B cell (primary cell): ENCODE results near the gene PRKAG2. TPM values are rescaled to one million over a fixed set of nuclear protein-coding genes. Genes with fewer than 3 reads are reported as not detected.

Experiments
- ATAC-seq: fragments of 200-7000 bp; cut with Tn5 transposase; one replicate; pipeline ENCODE4 v1.10.0; 2021; ENCODE audit warnings: low read depth, mild to moderate bottlenecking, moderate number of reproducible peaks, moderate library complexity
- CTCF ChIA-PET: fragments of 350-600 bp; sonication (Branson Sonifier 250); formaldehyde crosslinking; loops from one replicate; lab custom pipeline; 2021; ENCODE audit warnings: antibody characterized with exemption, inconsistent platforms; lab: Charles Lee
- POLR2A ChIA-PET: fragments of 350-600 bp; sonication (Branson Sonifier 250); formaldehyde crosslinking; loops from one replicate; lab custom pipeline; 2021; ENCODE audit warnings: antibody characterized with exemption; lab: Charles Lee
- DNase-seq: peaks from one replicate; pipeline ENCODE4 v3.0.0; 2013
- H2AFZ ChIP-seq: 2 replicates; pipeline ENCODE4 v1.6.1; 2012; ENCODE audit warnings: mild to moderate bottlenecking, low read depth, low read length; ENCODE audit not compliant: insufficient read depth, poor library complexity, severe bottlenecking
- H3K27ac ChIP-seq, 2 donors: 1 replicate in 1 of 2; 2 replicates in 1 of 2; pipeline ENCODE4 v1.5.1; 2012 to 2013; ENCODE audit warnings: low read length in 2 of 2, mild to moderate bottlenecking in 2 of 2, moderate library complexity in 1 of 2
- H3K27me3 ChIP-seq, 4 experiments: fragments of 200-600 bp in 1 of 4; sonication (generic) in 1 of 4; replicated peaks in 1 of 4; 1 replicate in 2 of 4; 2 replicates in 2 of 4; pipeline versions ENCODE4 v1.6.1 to v1.7.0; 2013 to 2016; ENCODE audit warnings: low read length in 3 of 4, mild to moderate bottlenecking in 2 of 4, mixed read lengths in 1 of 4, moderate library complexity in 1 of 4; ENCODE audit not compliant: insufficient read depth in 4 of 4, control insufficient read depth in 3 of 4; ENCODE audit errors: control extremely low read depth in 1 of 4
- H3K36me3 ChIP-seq, 2 experiments: replicated peaks in 1 of 2; 1 replicate in 1 of 2; 2 replicates in 1 of 2; pipeline versions ENCODE4 v1.6.1 to v1.7.1; 2013; ENCODE audit warnings: low read length in 1 of 2; ENCODE audit not compliant: insufficient read depth in 2 of 2, control insufficient read depth in 1 of 2; ENCODE audit errors: control extremely low read depth in 1 of 2, extremely low read depth in 1 of 2
- H3K4me1 ChIP-seq, 2 donors: fragments of 200-600 bp in 1 of 2; sonication (generic) in 1 of 2; 1 replicate in 1 of 2; 2 replicates in 1 of 2; pipeline versions ENCODE4 v1.5.1 to v1.6.1; 2013 to 2017; ENCODE audit warnings: low read length in 2 of 2; ENCODE audit not compliant: control insufficient read depth in 2 of 2, insufficient read depth in 2 of 2
- H3K4me2 ChIP-seq: replicated peaks from 2 replicates; pipeline ENCODE3; 2012; ENCODE audit warnings: mild to moderate bottlenecking, low read depth, low read length; ENCODE audit not compliant: poor library complexity, severe bottlenecking
- H3K4me3 ChIP-seq, 5 experiments: fragments of 200-600 bp in 1 of 5; sonication (generic) in 1 of 5; 1 replicate in 3 of 5; 2 replicates in 2 of 5; pipeline versions ENCODE4 v1.5.1 to v1.7.0; 2011 to 2016; ENCODE audit warnings: low read length in 4 of 5, mild to moderate bottlenecking in 4 of 5, low read depth in 2 of 5, control low read depth in 1 of 5, moderate library complexity in 1 of 5; ENCODE audit not compliant: insufficient read depth in 1 of 5; ENCODE audit errors: control extremely low read depth in 1 of 5, extremely low read depth in 1 of 5
- H3K79me2 ChIP-seq: fragments of 200-600 bp; sonication (generic); one replicate; pipeline ENCODE4 v1.6.0; 2016; ENCODE audit warnings: low read length; ENCODE audit not compliant: control insufficient read depth, insufficient read depth
- H3K9ac ChIP-seq: fragments of 200-600 bp; sonication (generic); 2 replicates; pipeline ENCODE4 v1.6.1; 2017; ENCODE audit warnings: mild to moderate bottlenecking, low read length, moderate library complexity
- H3K9me3 ChIP-seq, 3 donors: one replicate each; pipeline versions ENCODE4 v1.6.1 to v1.7.1; 2013; ENCODE audit warnings: low read length in 2 of 3; ENCODE audit not compliant: control insufficient read depth in 2 of 3, insufficient read depth in 1 of 3; ENCODE audit errors: control extremely low read depth in 1 of 3
- H4K20me1 ChIP-seq: 2 replicates; pipeline ENCODE4 v1.6.0; 2012; ENCODE audit warnings: mild to moderate bottlenecking, low read length; ENCODE audit not compliant: insufficient read depth, control insufficient read depth, poor library complexity, severe bottlenecking
- H3K27ac Mint-ChIP-seq: one replicate; pipeline ENCODE4 v1.8.0; 2021; ENCODE audit warnings: mixed read lengths
- H3K27me3 Mint-ChIP-seq: one replicate; pipeline ENCODE4 v1.8.0; 2021; ENCODE audit warnings: mixed read lengths
- H3K4me1 Mint-ChIP-seq: one replicate; pipeline ENCODE4 v1.8.0; 2021; ENCODE audit warnings: mixed read lengths
- H3K4me3 Mint-ChIP-seq: one replicate; pipeline ENCODE4 v1.8.0; 2021; ENCODE audit warnings: mixed read lengths
- H3K9me3 Mint-ChIP-seq: one replicate; pipeline ENCODE4 v1.8.0; 2022; ENCODE audit warnings: mixed read lengths; ENCODE audit not compliant: insufficient read depth
- CTCF ChIP-seq: fragments of 200-600 bp; IDR thresholded peaks from one replicate; pipeline ENCODE4 v1.8.0; 2022; ENCODE audit warnings: antibody characterized with exemption, mild to moderate bottlenecking
- EZH2 ChIP-seq: IDR thresholded peaks from 2 replicates; pipeline ENCODE4 v1.6.1; 2012; ENCODE audit warnings: borderline replicate concordance, low read depth, mild to moderate bottlenecking, moderate library complexity, low read length; ENCODE audit not compliant: insufficient read depth, poor library complexity, severe bottlenecking
- WGBS: methylation state at CpG from one replicate; pipeline ENCODE4 v1.1.5; 2013; ENCODE audit warnings: missing lambda C conversion rate; ENCODE audit not compliant: insufficient coverage; 5-methylcytosine and 5-hydroxymethylcytosine counted together
- intact Hi-C: fragments of 100-400 bp; cut with micrococcal nuclease; formaldehyde crosslinking; loops from one replicate; pipeline ENCODE4 v1.10.0; 2022
- polyA plus RNA-seq: library from polyadenylated mRNA; depleted of rRNA; stranded (reverse); fragments of >200 nt; gene quantifications from 2 replicates; pipeline ENCODE4 v1.2.3, GENCODE V29; 2012
- total RNA-seq, 2 donors: library from RNA; stranded (reverse); fragments of 120-200 nt in 1 of 2; gene quantifications; 1 replicate in 1 of 2; 2 replicates in 1 of 2; pipeline versions ENCODE4 v1.2.3 to v1.2.4, GENCODE V29; 2013 to 2022

PRKAG2 gene
- total and polyA plus RNA-seq, 2 donors (not counting 1 experiment from before 2014, with no cell fraction given), result 22.1 to 56.3 TPM

GRCh38 chr7:151637781-151638261, 239.1 kb downstream of the PRKAG2 start:
- Mint-ChIP-seq H3K9me3 (peaks cover 3% of the 10 kb centered on the region), H3K27me3 (no peaks in the 10 kb centered on the region), H3K4me1 (peaks cover 6% of the 10 kb centered on the region), H3K27ac (no peak overlapping the region), H3K4me3 (no peak overlapping the region)
- no peak for ATAC-seq
- DNase-seq, result no peak
- no peak for TF ChIP-seq EZH2
- no peak for TF ChIP-seq CTCF
- Histone ChIP-seq H3K36me3 (no peaks in the 10 kb centered on the region), H3K4me1 (peaks cover 3 to 5% of the 10 kb centered on the region in 2 donors), H3K79me2 (no peaks in the 10 kb centered on the region), H3K27ac (no peak overlapping the region), H3K27me3 (no peaks in the 10 kb centered on the region), H4K20me1 (no peaks in the 10 kb centered on the region), H3K4me3 (no peak overlapping the region), H3K9me3 (peaks cover 0 to 3% (median 0%) of the 10 kb centered on the region in 3 donors), H2AFZ (no peak overlapping the region), H3K9ac (no peak overlapping the region), H3K4me2 (no peak overlapping the region)
- 100% methylated on average over 4 of the region's 9 CpGs for WGBS
- ChIA-PET CTCF (no interaction called here), POLR2A (no interaction called here)
- intact Hi-C loops, result no loop called here

GRCh38 chr7:151634643-151635042, 242.3 kb downstream of the PRKAG2 start:
- peaks cover 17% of the 10 kb centered on the region for H3K4me1 Mint-ChIP-seq
- Histone ChIP-seq H3K79me2 (no peaks in the 10 kb centered on the region), H3K9ac (no peak overlapping the region), H3K4me3 (no peak overlapping the region), H3K4me2 (no peak overlapping the region), H3K27ac (no peak overlapping the region), H2AFZ (no peak overlapping the region), H4K20me1 (peaks cover 5% of the 10 kb centered on the region), H3K9me3 (peaks cover 0 to 3% (median 0%) of the 10 kb centered on the region in 3 donors), H3K27me3 (no peaks in the 10 kb centered on the region), H3K4me1 (peaks cover 11 to 12% of the 10 kb centered on the region in 2 donors), H3K36me3 (no peaks in the 10 kb centered on the region)
- peaks cover 3% of the 10 kb centered on the region for H3K9me3 Mint-ChIP-seq
- H3K4me3 Mint-ChIP-seq, result no peak overlapping the region
- CTCF ChIA-PET, result no interaction called here
- no CpG with 5 or more reads among the region's 2 CpGs for WGBS
- peak overlapping the region; percentile 20 for H3K27ac Mint-ChIP-seq
- H3K27me3 Mint-ChIP-seq, result no peaks in the 10 kb centered on the region
- no peak for DNase-seq
- TF ChIP-seq EZH2, result no peak
- no peak for TF ChIP-seq CTCF
- intact Hi-C loops, result loop anchor here (5.0 kb wide), 4 partner anchors 387 to 1862 kb away; partner anchors contain the start of genes FASTK, SMARCD3, TMUB1 and ZNF467
- no peak for ATAC-seq
- POLR2A ChIA-PET, result no interaction called here
